Measurements from ENCODE around the gene VKORC1L1. TPM values are rescaled to one million over a fixed set of nuclear protein-coding genes. Genes with fewer than 3 reads are reported as not detected.
"Not testable (repeated sequence)": the region's sequence is repeated elsewhere in the genome, so short reads cannot be mapped to it uniquely, and the experiment has no call there.

Gene VKORC1L1
- total RNA-seq, 1 experiment from 2014 or later: 17.5 TPM

DNA sequence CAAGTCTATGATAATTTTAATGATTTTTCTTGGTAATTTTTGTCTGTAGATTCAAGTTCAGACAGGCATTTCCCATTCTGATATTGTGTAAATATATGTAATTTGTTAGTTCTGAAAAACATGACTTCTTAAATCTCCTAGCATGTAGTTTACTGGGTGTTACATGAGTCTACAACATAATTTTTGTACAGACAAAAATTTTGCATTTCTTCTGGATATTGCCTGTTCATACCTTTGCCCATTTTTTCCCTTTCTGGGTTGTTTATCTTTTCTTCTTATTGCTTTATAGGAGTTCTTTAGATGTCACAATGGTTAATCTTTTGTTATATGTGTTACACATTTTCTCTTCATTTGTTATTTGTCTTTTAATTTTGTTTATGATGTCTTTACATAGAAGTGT lies 12.1 kb downstream of the VKORC1L1 start:
- not testable (repeated sequence) for DNase-seq (ENCODE audit: low read depth)

DNA sequence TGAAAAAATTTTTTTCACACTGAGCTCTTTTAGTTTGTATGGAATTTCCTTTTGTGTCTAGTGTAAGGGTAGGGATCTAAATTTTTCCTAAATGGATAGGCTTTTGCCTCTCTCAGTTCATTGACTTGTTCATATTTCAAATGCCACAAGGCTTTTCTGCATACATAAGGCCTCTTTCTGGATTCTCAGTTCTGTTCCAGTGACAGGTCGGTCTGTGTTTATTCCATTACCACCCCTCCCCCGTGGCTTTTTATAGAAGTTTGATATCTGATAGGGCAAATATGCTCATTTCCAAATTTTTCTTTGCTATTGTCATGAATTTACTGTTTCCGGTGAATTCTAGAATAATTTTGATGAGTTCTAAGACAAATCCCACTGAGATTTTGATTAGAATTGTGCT lies 12.7 kb downstream of the VKORC1L1 start:
- not testable (repeated sequence) for DNase-seq (ENCODE audit: low read depth)

DNA sequence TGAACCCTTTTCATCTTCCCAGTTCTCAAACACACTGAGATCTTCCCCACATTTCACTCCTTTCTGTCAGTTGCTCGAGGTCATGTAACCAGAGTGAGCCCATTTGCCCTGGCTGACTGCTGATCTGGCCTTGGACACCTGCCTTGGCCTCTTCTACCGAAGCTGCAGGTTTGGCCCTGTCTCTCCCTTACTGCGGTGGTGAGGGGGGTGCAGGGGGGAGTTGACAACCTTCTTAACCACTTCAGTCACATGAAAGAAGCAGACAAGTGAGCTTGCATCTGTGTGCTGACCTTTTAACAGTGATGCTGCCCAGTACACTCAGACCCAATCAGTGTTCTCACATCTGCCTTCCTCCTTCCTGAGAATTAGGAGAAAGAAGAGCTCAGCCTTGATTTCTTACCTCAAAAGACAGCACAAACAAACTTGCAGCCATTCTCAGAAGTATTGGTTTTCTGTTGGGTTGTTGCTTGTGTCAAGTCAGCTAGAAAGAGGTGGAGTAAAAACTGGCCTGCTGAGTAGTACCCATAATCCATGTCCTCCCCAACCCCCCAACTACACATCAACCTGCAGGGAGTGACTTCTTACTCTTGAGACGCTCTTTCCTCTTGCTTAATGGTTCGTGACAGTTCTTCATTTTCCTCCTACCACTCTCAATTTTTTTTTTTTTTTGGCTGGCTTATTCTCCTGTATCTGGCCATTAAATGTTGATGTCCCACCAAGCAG lies 15.7 kb downstream of the VKORC1L1 start:
- not testable (repeated sequence) for DNase-seq (ENCODE audit: low read depth)

DNA sequence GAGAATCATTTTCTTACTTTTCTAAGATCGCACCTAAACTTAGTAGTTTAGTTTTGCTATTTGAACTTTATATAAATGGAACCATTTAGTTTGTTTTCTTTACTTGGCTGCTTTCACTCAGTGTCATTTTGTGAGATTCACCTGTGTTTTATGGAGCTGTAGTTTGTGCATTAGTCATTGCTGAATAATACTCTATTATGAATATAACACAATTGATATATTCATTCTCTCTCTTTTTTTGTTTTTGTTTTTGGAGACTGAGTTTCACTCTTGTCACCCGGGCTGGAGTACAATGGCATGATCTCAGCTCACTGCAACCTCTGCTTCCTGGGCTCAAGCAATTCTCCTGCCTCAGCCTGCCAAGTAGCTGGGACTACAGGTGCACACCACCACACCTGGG lies 16.8 kb downstream of the VKORC1L1 start:
- DNase-seq (ENCODE audit: low read depth): not testable (repeated sequence)

DNA sequence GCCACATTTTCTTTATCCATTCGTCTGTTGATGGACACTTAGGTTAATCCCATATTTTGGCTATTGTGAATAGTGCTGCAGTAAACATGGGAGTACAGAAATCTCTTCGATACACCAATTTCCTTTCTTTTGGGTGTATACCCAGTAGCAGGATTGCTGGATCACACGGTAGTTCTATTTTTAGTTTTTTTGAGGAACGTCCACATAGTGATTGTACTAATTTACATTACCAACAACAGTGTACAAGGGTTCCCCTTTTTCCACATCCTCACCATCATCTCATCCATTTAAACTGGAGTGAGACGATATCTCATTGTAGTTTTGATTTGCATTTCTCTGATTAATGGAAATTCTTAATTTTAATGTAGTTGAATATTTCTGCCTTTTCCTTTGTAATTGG lies 19.3 kb downstream of the VKORC1L1 start:
- DNase-seq (ENCODE audit: low read depth): no peak

DNA sequence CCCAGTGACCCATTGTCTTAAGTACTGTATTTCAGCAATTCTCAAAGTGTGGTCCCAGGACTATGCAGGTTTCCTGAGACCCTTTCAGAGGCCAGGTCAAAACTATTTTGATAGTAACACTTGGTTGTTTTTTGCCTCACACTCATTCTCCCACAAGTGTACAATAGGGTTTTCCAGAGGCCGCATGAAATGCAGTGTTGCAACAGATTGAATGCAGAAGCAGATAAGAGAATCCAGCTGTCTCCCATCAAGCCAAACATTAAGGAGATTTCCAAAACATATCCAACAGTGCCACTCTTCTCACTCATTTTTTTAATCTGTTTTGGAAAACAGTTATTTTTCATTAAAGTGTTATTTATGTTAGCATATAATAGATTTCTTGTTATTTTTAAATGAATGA lies 20.0 kb downstream of the VKORC1L1 start:
- no peak for DNase-seq (ENCODE audit: low read depth)

DNA sequence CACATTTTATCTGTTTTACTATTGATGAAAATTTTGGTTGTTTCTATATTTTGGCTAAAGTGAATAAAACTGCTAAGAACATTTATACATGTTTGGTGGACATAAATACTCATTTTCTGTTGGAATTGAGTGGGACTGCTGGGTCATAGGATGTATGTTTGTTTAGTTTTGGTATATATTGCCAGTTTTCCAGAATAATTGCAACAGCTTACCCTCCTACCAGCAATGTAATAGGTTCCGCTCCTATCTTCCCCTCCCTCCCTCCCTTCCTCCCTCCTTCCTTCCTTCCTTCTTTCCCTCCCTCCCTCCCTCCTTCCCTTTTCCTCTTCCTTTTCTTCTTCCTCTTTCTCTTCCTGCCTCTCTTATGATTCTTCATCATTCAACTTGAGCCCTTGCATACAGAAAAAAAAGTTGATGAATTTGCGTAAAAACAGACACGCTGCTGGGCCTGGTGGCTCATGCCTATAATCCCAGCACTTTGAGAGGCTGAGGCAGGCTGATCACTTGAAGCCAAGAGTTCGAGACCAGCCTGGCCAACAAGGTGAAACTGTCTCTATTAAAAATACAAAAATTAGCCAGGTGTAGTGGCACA lies 23.5 kb downstream of the VKORC1L1 start:
- no peak for DNase-seq (ENCODE audit: low read depth)

DNA sequence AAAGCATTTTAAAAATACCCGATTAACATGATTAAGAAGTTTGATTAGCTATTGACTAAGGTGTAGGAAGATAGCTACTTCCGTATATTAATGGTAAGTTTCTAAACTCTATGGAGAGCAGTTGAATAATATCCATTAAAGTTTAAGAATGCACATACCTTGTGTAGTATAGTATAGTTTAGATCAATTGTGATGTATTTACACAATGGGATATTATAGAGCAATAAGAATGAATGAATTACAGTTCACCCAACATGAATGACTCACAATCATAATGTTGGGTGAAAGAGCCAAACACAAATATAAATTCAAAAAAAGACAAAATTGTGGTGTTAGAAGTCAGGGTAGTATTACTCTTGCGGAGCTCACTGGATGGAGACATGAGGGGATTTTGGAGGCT lies 24.4 kb downstream of the VKORC1L1 start:
- DNase-seq (ENCODE audit: low read depth): not testable (repeated sequence)

DNA sequence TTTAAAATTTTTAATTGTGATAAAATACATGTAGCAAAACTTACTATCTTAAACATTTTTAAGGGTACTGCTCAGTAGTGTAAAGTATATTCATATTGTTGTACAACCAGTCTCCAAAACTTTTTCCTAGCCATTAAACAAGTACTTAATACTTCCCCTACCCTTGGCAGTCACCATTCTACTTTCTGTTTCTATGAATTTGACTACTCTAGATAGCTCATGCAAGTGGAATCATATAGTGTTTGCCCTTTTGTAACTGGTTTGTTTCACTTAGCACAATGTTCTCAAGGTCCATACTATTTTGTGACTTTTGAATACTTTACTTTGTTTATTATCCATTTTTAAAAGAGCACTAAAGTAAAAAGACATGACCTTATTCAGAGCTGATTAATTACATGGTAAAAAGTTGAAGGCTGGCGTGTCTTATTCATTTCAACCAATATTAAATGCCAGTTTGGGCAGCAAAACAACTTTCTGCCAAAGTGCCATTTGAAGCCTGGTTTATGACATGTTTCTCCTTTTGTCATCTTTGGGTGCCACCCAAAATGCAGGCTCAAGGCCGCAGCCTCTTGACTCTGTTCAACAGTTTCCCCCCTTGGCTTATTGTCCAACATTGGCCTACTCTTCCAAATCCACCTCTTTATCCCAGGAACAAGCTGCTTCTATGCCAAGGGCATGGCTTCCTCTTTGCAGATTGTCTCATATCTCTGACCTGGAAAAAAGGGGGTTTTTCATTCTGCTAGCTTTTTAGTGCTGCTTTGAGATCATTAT lies 26.0 kb downstream of the VKORC1L1 start:
- DNase-seq (ENCODE audit: low read depth): not testable (repeated sequence)

DNA sequence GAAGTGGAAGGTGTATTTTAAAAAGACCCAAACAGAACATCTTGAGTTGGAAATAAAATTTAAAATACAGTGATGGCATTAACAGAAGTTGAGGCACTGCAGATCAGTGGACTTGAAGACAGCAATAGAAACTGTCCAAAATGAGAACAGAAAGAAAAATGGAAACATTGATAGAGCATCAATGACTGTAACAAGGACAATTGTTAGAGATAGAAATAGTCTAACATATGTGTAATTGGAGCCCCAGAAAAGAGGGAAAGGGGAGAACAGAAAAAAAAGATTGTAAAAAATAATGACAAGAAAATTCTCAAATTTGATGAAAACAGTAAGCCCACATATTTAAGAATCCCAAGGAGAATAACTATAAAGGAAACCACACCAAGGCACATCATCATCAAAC lies 29.4 kb downstream of the VKORC1L1 start:
- DNase-seq (ENCODE audit: low read depth): no peak

DNA sequence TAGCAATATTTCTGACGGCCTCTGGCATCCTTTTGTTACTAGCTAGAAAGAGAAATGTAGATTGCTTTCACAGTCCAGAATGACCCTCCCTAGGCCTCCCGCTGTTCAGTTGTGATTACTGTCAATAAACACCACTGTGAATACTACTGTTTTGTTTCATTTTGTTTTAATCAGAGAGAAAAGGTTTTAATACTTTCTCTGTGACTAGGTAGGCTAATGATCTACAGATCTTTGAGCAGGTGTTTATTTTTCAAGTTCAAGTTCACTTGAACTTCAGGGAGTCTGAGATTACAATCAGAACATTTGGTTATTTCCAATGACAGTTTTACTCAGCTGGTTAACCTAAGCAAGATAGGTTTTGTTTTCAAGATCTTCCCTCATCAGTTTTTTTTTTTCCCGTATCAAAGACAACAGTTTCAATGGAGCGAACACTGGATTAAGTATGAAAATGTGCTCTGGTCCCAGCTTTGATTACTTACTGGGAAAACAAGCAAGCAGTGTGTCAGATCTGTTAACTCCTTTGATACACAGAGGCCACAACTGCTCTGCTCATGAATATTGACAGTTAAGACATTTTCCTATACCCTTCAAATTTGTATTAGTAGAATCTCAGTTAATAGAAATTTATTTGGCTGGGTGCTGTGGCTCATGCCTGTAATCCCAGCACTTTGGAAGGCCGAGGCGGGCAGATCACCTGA lies 34.8 kb downstream of the VKORC1L1 start:
- DNase-seq (ENCODE audit: low read depth): no peak

DNA sequence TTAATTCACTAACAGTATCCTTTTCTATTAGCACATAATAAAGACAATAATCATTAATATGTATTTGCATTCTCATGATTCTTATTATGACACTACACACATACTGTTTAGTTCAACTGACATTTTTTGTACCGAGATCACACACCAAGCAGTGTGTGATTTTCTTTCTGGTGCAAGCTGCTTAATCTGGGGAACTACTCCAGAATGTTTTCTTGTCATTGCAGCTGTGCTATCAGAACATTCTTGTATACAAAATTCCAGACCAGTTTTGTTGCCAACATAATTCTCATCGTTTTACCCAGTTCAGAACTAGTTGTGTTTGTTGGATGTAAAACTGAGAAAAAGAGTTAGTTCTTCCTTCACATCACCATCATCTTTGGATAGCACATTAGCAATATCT lies 37.4 kb downstream of the VKORC1L1 start:
- DNase-seq (ENCODE audit: low read depth): no peak

DNA sequence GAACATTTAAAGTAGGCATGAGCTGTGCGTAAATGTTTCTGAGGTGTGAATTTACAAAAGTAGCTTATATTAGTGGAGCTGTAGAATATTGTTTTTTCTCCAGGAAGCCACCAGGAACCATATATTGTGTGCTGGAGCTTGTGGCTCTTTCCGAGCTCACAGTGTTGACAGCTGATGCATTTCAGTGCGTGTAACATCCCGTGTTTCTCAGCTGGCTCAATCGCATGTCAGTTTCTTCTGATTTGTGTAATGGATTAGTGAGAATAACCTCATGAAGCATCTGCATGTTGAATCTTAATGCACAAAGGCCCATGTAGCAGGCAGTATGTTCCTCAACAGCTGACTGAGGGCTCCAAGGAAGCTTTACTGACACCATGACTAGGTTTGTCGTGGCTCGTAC lies 39.4 kb downstream of the VKORC1L1 start:
- no peak for DNase-seq (ENCODE audit: low read depth)

DNA sequence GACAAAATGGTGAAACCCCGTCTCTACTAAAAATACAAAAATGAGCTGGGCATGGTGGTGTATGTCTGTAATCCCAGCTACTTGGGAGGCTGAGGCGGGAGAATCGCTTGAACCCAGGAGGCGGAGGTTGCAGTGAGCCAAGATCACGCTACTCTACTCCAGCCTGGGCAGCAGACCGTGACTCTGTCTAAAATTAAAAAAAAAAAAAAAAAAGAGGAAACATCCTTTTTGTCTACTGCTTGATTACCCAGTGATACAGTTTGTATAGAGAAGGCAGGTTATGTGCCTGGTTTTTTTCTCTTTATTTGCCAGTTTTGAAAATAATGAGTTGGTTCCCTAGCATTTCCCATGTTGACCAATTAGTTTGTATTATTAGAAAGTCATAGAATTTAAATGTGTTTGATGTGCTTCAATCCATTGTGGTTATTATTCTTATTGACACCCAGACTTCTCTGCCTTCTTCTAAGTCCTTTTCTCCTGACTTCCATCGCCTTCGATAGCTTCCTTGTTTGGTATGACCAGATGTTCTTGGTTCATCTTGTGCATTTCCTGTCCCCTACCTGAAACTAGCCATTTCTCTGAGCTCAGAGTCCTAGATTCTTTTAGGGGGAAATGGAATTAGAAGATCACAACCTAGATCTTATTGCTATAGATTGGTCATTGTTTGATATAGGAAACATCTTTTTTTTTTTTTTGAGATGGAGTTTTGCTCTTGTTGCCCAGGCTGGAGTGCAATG lies 43.2 kb downstream of the VKORC1L1 start:
- DNase-seq (ENCODE audit: low read depth): no peak

DNA sequence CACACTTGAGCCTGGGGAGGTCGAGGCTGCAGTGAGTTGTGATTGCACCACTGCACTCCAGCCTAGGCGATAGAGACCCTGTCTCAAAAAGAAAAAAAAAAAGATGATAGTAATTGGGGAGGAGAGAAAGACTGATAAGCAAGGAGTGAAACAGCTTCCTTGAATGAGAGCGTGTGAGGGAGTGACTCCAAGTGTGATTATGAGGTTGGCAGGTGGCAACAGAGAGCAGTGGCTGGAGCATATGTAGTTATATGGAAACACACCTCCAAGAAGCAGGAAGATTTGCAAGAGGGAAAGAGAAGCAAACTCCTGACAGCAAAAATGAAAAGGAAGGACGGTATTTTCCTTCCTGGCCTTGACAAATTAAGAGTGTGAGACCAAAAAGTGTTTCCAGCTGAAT lies 50.4 kb downstream of the VKORC1L1 start:
- DNase-seq (ENCODE audit: low read depth): no peak

DNA sequence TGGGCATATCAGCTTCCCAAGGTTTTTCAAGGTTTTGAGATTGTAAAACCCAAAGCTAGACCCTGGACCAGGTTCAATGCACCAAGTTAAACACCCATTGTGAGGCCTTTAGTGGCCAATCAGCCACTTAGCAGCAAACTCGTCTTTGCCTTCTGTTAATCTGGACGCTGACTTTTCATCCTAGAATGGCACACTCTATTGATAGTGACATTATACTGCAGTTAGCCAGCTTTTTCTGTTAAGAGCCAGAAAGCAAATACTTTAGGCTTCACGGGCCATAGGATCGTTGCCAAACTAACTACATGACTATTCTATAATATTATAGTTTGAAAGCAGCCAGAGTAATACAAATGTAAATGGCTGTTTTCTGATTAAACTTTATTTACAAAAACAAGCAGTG lies 51.3 kb downstream of the VKORC1L1 start:
- no peak for DNase-seq (ENCODE audit: low read depth)

DNA sequence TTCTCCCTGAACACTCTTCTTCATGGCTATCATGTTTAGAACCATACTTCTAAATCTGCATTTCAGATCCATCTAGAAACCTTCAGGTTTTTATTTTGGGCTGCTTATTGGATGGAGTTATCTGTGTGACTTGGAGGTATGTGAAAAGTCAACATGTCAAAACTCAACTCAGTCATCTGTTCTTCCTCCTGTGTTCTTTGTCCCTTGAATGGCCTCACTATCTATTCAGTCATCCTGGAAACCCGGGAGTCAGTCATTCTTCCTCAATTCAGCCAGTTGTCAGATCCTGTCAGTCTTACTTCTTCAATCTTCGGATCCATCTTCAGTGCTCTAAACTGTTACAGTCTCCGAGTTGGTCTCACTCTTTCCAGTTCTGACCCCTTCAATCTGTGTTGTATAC lies 52.2 kb downstream of the VKORC1L1 start:
- DNase-seq (ENCODE audit: low read depth): no peak

DNA sequence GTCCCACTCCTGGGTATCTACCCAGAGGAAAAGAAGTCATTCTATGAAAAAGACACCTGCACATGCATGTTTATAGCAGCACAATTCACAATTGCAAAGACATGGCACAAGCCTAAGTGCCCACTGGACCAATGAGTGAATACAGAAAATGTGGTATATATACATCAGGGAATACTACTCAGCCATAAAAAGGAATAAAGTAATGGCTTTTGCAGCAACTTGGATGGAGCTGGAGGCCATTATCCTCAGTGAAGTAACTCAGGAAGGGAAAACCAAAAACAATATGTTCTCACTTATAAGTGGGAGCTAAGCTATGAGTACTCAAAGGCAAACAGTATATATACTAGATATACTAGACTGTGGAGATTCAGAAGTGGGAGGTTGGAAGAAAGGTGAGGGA lies 53.7 kb downstream of the VKORC1L1 start:
- no peak for DNase-seq (ENCODE audit: low read depth)

DNA sequence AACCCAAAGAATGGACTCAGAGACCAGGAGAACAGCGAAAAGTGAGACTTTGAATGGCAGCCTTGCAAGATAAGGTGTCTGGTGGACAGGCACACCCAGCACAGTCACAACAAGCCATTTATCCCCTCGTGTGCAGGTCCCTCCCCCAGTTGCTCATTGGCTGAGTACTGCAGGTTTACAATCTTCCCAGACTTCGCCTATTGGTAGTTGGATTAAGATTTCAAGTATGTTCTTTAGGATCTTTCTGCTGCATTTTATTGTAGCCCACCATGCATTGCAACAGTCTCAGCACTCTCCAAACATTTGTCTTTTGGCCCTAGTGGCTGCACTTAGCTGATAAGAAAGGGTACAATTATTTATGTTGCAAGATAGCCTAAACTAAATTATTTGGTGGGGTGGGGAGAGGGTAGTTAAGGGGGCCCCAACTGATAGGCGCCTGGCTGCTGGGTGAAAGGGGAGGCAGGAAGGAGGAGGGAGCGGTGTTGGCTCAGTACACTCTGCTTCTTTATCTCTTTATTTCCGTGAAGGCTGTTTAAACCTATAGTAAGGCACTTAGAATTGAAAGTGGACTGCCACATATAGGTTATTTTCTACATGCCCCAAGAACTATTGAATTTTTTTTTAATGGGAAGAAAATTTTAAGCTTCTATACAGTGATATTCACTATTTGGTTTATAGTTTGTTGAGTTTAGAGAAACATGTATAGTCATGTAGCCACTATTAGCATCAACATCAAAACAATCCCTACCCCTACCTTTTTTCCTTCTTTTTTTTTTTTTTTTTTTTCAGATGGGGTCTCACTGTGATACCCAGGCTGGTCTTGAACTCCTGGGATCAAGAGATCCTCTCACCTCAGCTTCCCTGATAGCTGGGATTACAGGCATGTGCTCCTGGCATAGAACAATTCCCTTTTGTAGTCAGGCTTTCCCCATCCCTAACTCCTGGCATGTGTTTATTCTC lies 54.9 kb downstream of the VKORC1L1 start:
- no peak for DNase-seq (ENCODE audit: low read depth)

DNA sequence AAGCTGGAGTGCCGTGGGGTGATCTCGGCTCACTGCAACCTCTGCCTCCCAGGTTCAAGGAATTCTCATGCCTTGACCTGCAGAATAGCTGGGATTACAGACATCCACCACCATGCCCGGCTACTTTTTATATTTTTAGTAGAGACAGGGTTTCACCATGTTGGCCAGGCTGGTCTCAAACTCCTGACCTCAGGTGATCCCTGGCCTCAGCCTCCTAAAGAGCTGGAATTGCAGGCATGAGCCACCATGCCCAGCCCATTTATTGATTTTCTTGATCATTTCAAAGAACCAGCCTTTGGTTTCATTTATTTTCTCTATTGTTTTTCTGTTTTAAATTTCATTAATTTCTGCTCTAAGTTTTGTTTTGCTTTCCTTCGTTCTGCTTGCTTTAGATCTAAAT lies 58.8 kb downstream of the VKORC1L1 start:
- no peak for DNase-seq (ENCODE audit: low read depth)

Data from HT1080 (cell line).